ENCODE measurements around the gene WIPF2.

- peak; percentile 39 for TF ChIP-seq POLR2AphosphoS5 (IDR thresholded peaks at IDR 0.05)
- TF ChIP-seq CTCF (IDR thresholded peaks at IDR 0.05): peak in 3 of 4 experiments; percentile 47 to 81 (median 71)
- no peak for TF ChIP-seq POLR2A (IDR thresholded peaks at IDR 0.05)
These were observed 71.7 kb downstream of the WIPF2 start for GRCh38 chr17:40290629-40291280.
